Neutrophil (primary cell): ENCODE measurements around the gene BOLA2.
"Not testable (repeated sequence)": the region's sequence is repeated elsewhere in the genome, so short reads cannot be mapped to it uniquely, and the experiment has no call there.

Experiments
- H3K27ac ChIP-seq: fragments of 200-600 bp; sonication (generic); 2 replicates; pipeline ENCODE4 v1.5.1; 2016; ENCODE audit warnings: mild to moderate bottlenecking, moderate library complexity
- H3K27me3 ChIP-seq: fragments of 200-600 bp; sonication (generic); 2 replicates; pipeline ENCODE4 v1.6.0; 2016; ENCODE audit warnings: mild to moderate bottlenecking
- H3K36me3 ChIP-seq: fragments of 200-600 bp; sonication (generic); 2 replicates; pipeline ENCODE4 v1.5.1; 2017
- H3K4me1 ChIP-seq, 2 experiments: fragments of 200-600 bp in 1 of 2; sonication (generic) in 1 of 2; 1 replicate in 1 of 2; 2 replicates in 1 of 2; pipeline versions ENCODE4 v1.5.1 to v1.6.1; 2013 to 2016; ENCODE audit warnings: low read depth in 1 of 2, low read length in 1 of 2, mild to moderate bottlenecking in 1 of 2, moderate library complexity in 1 of 2; ENCODE audit not compliant: control insufficient read depth in 1 of 2, insufficient read depth in 1 of 2
- H3K4me3 ChIP-seq, 2 experiments: fragments of 200-600 bp in 1 of 2; sonication (generic) in 1 of 2; 1 replicate in 1 of 2; 2 replicates in 1 of 2; pipeline ENCODE4 v1.5.1; 2013 to 2016; ENCODE audit warnings: low read depth in 1 of 2, low read length in 1 of 2, mild to moderate bottlenecking in 1 of 2, moderate library complexity in 1 of 2
- H3K9me3 ChIP-seq: fragments of 200-600 bp; sonication (generic); 2 replicates; pipeline ENCODE4 v1.5.1; 2016

Gene BOLA2

GRCh38 chr16:29454269-29454668, at the start of gene BOLA2, which contains the start of gene SLX1B:
BOLA2 (minus strand) TSS chr16:29454351; CDS start chr16:29454253, 98 bp downstream.
SLX1B (plus strand) TSS chr16:29454533.
- H3K27ac ChIP-seq, H3K36me3 ChIP-seq, H3K4me3 ChIP-seq, H3K4me1 ChIP-seq, H3K27me3 ChIP-seq, H3K9me3 ChIP-seq: not testable (repeated sequence)

DNA sequence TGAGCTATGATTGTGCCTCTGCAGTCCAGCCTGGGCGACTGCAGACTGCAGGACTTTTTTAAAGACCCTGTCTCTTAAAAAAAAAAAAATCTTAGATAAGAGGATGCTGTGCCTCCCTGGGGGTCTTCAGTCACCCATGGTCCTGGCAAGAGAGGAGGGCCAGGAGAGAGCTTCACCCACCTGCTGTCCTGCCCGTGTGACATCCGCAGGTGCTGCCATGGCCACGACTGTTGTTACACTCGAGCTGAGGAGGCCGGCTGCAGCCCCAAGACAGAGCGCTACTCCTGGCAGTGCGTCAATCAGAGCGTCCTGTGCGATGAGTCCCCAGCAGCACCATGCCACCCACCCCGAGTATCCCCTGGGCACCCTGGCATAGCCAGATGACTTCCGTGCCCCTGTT, 28.1 kb upstream of the BOLA2 start:
- H3K9me3 ChIP-seq, H3K36me3 ChIP-seq, H3K27ac ChIP-seq, H3K4me1 ChIP-seq, H3K27me3 ChIP-seq, H3K4me3 ChIP-seq: not testable (repeated sequence)

DNA sequence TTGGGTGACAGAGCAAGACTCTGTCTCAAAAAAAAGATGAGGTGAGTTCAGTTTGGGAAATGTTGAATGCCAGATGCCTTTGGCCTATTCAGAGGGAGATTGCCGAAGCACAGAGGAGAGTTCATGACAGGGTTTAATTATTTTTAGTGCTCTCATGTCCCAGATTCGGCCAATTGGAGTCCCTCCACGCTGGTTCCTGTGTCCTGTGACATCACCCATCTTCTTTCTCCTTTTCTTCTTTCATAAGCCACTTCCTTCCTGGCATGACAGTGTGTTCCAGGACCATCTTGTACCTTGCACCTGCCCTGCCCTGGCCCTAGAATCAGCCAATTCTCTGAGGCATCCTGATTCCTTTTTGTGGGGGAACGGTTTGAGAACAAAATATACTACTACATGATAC, 17.9 kb upstream of the BOLA2 start:
- not testable (repeated sequence) for H3K9me3 ChIP-seq, H3K36me3 ChIP-seq, H3K27ac ChIP-seq, H3K27me3 ChIP-seq, H3K4me1 ChIP-seq, H3K4me3 ChIP-seq

DNA sequence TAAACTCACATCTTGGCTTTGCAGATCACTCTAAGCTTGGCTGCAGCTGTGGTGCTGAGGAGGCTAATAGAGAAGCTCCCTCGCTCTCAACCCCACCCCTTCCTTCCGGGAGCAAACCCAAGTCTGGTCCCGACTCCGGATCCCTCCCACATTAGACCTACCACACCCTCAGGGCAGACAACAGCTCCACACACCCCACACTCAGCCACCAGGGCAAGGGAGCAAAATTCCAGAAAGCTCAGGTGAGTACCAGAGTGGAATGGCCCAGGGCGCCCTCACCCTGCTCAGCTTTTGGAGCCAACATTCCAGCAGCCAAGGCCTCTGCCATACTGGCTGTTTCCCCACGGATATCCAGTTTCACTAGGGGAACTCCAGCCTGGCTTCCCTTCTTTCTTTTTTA, 15.5 kb upstream of the BOLA2 start:
- not testable (repeated sequence) for H3K27me3 ChIP-seq, H3K9me3 ChIP-seq, H3K4me1 ChIP-seq, H3K36me3 ChIP-seq
- H3K4me3 ChIP-seq, result peak overlapping the region; percentile 8 to 49
- peak overlapping the region; percentile 58 for H3K27ac ChIP-seq

- H3K4me3 ChIP-seq, H3K4me1 ChIP-seq, H3K36me3 ChIP-seq, H3K9me3 ChIP-seq, H3K27me3 ChIP-seq, H3K27ac ChIP-seq: not testable (repeated sequence)
These were observed 13.7 kb upstream of the BOLA2 start for GRCh38 chr16:29467654-29468366.

DNA sequence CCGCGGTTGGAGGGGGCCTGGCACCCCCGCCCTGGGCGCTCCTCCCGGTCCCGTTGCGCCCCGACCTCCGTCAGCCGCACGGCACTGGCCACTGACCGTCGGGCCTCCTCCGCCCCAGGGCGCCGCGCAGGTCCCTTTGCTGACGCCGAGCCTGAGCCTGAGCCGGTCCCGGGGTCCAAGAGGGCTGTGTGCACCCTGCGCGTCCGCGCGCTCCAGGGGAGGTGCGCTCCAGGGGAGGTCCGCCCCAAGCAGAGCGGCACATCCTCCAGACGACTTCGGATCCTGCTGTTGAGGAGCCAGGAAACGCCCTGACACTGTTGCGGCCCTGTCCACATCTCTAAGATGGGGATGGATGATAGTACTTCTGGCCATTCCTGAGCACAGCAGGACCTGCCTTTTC, 12.8 kb upstream of the BOLA2 start:
- H3K27ac ChIP-seq, H3K9me3 ChIP-seq, H3K27me3 ChIP-seq, H3K36me3 ChIP-seq, H3K4me1 ChIP-seq, H3K4me3 ChIP-seq: not testable (repeated sequence)

- H3K4me3 ChIP-seq, H3K27ac ChIP-seq, H3K36me3 ChIP-seq, H3K27me3 ChIP-seq, H3K9me3 ChIP-seq, H3K4me1 ChIP-seq: not testable (repeated sequence)
These were observed 12.1 kb upstream of the BOLA2 start for GRCh38 chr16:29465985-29466824.

GRCh38 chr16:29460647-29461030, 6.5 kb upstream of the BOLA2 start:
- not testable (repeated sequence) for H3K27ac ChIP-seq, H3K9me3 ChIP-seq, H3K4me1 ChIP-seq

DNA sequence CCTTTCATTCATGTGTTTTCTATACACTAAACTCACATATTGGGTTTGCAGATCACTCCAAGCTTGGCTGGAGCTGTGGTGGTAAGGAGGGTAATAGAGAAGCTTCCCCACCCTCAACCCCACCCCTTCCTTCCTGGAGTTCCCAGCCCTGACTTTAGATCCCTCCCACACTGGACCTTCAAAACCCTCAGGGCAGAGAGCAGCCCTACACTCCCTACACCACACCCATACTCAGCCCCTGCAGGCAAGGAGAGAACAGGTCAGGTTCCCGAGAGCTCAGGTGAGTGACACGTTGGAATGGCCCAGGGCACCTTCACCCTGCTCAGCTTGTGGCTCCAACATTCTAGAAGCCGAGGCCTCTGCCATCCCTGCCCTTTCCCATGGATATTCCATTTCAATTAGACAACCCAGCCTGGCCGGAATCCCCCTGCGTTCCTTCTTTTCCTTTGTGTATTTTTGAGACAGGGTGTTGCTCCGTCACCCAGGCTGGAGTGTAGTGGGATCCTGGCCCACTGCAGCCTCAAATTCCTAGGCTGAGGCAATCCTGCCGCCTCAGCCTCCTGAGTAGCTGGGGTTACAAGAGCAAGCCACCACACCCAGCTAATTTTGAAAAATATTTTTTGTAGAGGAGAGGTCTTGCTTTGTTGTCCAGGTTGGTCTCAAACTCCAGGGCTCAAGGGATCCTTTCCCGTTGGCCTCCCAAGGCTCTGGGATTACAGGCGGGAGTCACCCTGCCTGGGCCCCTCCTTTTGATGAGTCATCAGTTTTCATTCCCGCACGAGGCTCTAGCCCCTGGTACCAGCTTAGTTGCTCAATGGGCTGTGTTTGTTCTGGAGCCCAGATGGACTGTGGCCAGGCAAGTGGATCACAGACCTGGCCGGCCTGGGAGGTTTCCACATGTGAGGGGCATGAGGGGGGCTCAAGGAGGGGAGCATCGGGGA, 5.8 kb upstream of the BOLA2 start, which contains the start of gene SULT1A4:
TSS of gene SULT1A4 (plus strand) at position 208 of the 941 bp plus-strand sequence. CDS start 1,473 bp downstream, outside the sequence.
- H3K9me3 ChIP-seq, H3K27me3 ChIP-seq, H3K27ac ChIP-seq, H3K4me1 ChIP-seq, H3K36me3 ChIP-seq, H3K4me3 ChIP-seq: not testable (repeated sequence)

More at GRCh38 chr16:29460647-29461030, 6.5 kb upstream of the BOLA2 start:
- H3K27me3 ChIP-seq, H3K36me3 ChIP-seq, H3K4me3 ChIP-seq: not testable (repeated sequence)

DNA sequence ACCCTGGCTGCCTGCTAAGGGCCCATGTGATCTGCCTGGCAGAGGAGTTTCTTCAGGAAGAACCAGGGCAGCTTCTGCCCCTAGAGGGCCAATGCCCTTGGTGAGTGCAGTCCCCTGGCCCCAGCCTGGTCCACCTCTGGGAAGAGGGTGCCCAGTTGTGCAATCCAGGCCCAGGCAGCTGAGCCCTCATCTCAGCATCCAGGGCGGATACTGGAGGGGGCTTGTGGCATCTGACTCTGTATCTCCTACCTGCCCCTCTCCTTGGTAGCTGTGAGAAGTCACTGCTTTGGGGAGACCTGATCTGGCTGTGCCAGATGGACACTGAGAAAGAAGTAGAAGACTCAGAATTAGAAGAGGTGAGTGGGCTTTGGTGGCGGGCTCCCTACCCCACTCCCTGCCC, 3.5 kb upstream of the BOLA2 start:
- not testable (repeated sequence) for H3K4me1 ChIP-seq, H3K4me3 ChIP-seq, H3K27ac ChIP-seq, H3K36me3 ChIP-seq, H3K9me3 ChIP-seq, H3K27me3 ChIP-seq

DNA sequence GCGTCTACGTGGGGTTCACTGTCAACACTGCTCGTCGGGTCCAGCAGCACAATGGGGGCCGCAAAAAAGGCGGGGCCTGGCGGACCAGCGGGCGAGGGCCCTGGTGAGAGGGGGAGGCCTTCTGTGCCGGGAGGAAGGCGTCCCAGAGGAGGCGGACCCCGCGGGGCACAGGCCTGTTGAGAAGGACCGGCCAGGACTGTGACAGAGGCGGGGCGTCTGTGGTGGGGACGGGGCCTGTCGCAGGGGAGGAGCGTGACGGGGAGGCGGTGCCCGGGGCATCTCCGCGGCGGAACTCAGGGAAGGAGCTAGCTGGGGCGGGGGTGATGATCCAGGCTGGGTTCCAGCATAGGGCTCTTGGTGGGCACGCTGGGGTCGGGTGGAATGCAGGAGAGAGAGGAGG, 677 bp upstream of the BOLA2 start:
- H3K27me3 ChIP-seq, H3K4me3 ChIP-seq, H3K9me3 ChIP-seq, H3K4me1 ChIP-seq, H3K27ac ChIP-seq, H3K36me3 ChIP-seq: not testable (repeated sequence)

DNA sequence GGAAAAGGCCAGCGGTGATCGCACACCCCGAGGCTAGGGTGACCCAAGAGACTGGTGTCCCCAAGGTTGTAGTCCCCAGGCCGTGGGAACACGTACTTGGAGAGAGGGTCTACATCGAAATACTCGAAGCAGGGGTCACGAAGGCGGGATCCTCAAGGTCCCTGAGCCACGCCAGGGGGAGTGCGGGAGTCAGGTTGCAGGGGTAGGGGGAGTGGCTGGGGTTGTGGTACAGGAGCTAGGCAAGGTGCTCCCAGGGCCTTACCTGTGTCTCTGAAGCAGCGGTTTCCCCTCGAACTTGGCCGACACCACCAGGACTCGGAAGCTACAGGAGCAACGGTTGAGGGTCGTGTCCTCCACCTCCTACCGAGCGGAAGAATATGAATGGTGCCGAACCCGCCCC, 397 bp downstream of the BOLA2 start:
- not testable (repeated sequence) for H3K27ac ChIP-seq, H3K9me3 ChIP-seq, H3K4me1 ChIP-seq, H3K36me3 ChIP-seq, H3K4me3 ChIP-seq, H3K27me3 ChIP-seq

- H3K9me3 ChIP-seq, H3K36me3 ChIP-seq, H3K27me3 ChIP-seq, H3K4me1 ChIP-seq, H3K4me3 ChIP-seq, H3K27ac ChIP-seq: not testable (repeated sequence)
These were observed 28.8 kb downstream of the BOLA2 start for GRCh38 chr16:29425390-29425789.
